ENCODE results near the gene IRF2BP2.

The IRF2BP2 gene

DNA sequence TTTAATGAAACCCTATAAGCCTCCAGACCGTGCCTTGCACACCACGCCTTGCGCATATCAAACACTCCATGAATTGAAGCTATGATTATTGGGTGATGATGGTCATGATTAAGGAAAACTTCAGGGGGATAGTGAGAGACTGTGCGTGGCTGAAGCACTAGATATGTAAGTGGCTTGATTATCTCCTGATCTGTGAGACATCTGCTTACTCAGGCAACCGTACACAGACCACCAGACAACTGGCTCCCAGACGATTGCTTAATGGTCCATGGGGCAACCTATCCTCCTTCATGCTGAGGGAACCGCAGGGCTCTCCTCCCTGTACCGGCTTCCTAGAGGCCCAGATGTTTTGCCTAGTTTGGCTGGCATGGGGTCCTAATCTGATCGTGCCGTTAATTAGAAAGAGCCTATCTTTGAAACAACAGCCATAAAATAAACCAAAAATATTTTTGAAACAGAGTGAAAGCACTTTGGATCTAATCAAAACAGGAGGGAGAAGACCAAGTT lies 51.6 kb downstream of the IRF2BP2 start:
- no peak for DNase-seq (ENCODE audit: low read depth in 2 of 2)

GRCh38 chr1:234556245-234556943 lies 53.6 kb downstream of the IRF2BP2 start:
- no peak for DNase-seq (ENCODE audit: low read depth in 2 of 2)

GRCh38 chr1:234555390-234556024 lies 54.5 kb downstream of the IRF2BP2 start:
- DNase-seq (ENCODE audit: low read depth in 2 of 2), result no peak

- no peak for DNase-seq (ENCODE audit: low read depth in 2 of 2)
Observed at GRCh38 chr1:234554698-234555311, 55.2 kb downstream of the IRF2BP2 start.
